ENCODE data around the gene USP48.

The USP48 gene

GRCh38 chr1:21651214-21652042 is 131.5 kb downstream of the USP48 start:
- DNase-seq = peak; percentile 52 to 61

DNA sequence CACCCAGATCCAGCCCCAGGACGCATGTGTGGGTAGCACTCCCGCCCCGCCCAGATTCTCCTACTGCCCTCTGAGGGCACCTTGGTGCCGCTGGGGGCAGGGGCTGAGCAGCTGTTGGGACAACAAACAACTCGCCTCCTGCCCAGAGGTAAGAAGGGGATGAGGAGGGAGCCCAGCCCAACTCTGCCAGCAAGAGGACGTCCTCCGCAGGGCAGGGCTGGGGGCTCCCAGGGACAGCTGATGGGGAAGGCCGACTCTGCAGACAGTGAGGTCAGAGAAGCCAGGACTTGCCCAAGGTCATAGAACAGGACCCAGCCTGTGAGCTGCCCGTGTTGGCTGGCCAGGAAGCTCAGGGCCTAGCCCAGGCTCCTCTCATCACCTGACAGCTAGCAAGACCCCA is 132.5 kb downstream of the USP48 start:
- DNase-seq = no peak

DNA sequence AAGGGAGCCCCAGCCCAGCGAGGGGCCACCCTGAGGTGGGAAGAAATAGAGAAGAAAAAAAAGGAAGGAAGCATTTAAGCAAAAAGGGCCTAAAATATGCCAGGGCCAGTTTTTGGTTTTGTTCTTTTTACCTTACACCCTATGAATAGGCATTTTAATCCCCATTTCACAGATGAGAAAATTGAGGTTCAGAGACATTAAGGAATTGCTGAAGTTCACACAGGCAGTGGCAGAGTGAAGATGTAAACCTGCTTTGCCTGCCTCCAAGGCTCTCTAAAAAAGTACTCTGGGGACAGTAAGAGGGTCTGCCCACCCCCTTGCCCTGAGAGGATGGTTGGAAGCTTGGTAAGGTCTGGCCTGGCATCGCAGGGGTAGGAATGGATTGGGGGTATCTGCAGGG is 133.6 kb downstream of the USP48 start:
- DNase-seq = no peak

DNA sequence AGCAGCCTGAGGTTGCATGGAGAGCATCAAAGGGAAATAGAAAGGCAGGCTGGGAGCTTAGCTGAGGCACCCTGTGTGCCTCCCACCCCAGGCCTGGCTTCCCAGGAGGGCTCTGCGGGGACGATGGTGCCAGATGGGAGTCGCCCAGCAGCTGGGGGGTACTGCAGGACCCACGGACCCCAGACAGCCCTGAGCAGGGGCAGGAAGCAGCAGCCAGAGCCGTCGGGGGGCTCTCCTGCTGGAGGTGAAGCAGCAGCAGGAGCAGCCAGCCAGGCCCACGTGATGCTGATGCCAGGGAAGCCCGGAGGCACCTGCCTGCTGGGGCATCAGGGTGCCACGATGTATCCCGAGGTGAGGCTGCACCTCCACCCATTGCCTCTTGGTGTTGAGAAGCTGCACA is 134.2 kb downstream of the USP48 start:
- no peak for DNase-seq

GRCh38 chr1:21648352-21648730 is 134.6 kb downstream of the USP48 start:
- DNase-seq = no peak

- DNase-seq = no peak
Measured at GRCh38 chr1:21647431-21648351, 135.3 kb downstream of the USP48 start.

GRCh38 chr1:21645550-21645949 is 137.4 kb downstream of the USP48 start:
- peak in 1 of 2 experiments; percentile 32 for DNase-seq

DNA sequence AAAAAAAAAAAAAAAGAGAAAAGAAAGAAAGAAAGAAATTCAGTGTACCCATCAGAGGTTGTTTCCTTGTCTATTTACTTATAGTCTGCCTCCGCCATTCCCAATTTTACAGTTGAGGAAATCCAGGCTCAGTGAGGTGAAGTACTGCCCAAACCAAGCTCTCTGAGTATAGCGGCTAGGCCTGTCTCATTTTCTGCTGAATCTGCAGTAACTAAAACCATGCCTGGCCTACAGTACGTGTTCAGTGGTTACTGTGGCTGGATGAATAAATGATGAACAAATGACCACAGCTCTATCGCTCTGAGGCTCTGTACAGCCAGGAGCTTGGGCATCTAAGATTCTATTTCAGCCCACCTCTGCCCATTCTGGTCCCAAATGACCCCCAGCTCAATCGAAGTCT is 138.0 kb downstream of the USP48 start:
- no peak for DNase-seq

DNA sequence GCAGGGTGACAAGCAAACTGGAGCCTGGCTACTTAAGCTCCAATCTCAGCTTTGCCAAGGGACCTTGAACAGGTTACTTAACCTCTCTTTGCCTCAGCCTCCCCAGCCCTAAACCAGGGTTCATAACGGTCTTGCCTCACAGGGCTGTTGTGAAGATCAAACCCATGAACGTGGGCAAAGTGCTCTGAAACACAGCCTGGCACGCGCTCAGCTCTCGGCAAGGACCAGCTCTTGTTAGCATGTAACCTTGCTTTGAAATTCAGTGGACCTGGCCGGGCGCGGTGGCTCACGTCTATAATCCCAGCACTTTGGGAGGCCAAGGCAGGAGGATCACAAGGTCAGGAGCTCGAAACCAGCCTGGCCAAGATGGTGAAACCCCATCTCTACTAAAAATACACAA is 138.6 kb downstream of the USP48 start:
- no peak for DNase-seq

DNA sequence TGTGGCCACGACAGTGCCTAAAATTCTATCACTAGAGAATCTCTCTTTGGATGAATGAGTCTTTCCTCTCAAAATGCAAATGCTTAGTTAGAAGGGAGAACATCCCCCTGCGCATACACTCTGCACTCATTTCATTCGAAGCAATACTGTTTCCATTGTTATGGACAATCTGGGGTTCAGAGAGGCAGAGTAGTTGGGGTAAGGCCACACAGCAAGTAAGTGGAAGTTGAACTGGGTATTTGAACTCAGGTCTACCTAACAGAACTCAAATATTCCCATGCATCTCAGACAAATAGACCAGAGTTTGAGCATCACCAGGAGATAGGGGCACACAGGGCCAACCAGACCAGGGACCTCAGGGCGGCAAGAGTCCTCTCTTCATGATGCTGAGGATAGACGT is 139.3 kb downstream of the USP48 start:
- DNase-seq = no peak

DNA sequence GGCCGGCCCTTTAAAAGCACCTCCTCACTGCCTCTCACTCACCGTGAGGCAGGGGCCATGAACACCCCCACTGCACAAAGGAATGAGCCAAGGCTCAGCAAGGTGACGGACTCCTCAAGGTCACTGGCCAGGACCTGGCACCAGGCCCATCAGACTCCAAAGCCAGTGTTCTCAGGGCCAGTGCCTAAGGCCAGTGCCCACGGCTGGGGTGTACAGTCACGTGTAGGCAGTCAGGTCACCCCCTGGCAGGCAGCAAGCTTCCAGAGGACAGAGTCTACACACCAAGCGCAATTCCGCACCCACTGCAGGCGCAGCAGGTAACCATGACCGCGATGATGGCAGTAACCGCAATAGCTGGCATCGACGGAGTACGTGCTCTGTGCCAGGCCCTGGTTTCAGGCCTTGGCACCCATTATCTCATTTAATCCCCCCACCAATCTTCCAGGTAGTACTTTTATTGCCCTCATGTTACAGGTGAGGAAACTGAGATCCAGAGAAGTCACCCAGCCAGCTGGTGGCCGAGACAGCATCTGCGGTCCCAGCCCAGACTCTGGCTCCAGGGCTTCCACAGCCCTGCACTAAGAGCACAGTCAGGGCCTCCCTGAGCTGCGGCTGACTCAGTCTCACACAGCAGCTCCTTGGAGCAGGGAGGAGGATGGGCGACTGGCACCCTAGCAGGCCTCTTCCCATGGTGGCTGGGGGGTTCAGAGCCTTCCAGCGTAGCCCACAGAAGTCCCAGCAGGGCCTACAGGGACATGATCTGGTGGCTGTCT is 140.8 kb downstream of the USP48 start:
- DNase-seq = no peak

DNA sequence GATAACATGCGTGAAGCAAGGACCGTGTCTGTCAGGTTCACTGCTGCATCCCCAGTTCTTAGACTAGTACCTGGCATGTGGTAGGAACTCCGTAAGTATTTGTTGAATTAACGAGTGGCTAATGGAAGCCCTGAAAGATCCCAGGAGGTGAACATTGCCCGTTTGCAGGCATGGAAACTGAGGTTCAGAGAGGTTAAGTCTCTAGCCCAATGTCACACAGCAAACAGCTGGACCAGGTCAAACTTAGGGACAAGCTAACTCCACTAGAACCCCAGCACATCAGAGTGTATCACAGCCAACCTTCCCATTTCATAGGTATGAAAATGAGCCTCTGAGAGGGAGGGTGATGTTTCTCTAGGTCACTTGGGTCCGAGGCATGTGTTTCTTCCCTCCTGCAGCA is 141.4 kb downstream of the USP48 start:
- no peak for DNase-seq

DNA sequence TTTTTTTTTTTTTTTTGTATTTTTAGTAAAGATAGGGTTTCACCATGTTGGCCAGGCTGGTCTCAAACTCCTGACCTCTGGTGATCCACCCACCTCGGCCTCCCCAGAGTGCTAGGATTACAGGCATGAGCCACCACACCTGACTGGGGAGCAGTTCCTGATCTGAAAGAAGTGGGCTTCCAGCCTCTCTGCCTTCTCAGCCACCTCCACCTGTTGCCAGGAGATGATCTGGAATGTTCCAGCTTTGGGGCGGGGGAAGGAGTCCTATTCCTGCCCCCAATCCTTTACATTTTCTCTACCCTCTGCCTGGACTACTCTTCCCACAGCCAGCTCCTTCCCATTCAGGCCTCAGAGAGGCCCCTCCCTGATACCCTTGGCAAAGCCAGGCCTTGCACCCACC is 141.9 kb downstream of the USP48 start:
- no peak for DNase-seq

DNA sequence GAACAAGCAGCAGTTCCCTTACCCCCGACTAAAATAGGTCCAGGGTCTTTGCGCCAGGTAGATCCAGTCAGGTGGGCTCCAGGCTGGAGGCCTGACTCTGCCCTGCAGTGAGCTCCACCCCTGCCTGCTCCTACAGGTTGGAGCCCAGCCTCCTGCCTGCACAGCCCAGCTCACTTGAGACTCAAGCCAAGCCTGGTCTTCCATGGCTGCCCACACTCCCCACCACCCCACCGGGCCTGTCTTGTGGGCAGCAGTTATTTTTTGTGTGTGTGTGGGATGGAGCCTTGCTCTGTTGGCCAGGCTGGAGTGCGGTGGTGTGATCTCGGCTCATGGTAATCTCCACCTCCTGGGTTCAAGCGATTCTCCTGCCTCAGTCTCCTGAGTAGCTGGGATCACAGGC is 142.3 kb downstream of the USP48 start:
- DNase-seq = no peak

- no peak for DNase-seq
Measured at GRCh38 chr1:21639594-21640041, 143.3 kb downstream of the USP48 start.

GRCh38 chr1:21638531-21639341 is 144.2 kb downstream of the USP48 start:
- DNase-seq = no peak

DNA sequence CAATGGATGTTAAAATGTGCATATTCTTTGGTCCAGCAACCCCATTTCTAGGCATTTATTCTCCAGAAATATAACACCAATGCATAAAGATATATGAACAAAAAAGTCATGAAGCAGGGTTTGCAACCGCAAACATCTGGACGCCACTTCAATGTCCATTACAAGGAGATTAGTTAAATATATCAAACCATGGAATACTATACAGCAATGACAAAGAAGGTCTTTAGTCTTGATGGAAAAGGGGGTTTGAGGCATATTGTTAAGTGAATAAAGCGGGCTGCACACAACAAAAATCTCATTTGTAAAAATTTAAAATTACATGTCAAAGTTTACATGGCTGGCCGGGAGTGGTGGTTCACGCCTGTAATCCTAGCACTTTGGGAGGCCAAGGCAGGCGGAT is 145.4 kb downstream of the USP48 start:
- DNase-seq = no peak

DNA sequence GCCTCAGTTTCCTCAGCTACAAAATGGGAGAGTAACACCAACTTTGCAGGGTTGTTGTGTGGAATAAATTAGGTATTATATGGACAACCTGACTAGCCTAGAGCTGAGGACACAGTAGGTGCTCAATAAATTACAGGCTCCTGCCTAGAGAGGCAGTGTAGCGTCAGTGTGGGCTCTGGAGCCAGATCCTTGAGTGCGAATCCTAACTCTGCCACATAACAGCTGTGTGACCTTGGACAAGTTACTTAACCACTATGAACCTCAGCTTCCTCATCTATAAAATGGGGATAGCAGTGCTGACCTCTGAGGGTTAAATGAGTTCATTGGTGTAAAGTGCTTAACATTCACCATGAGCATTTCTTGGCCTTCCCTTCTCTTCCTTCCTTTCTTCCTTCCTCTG is 146.9 kb downstream of the USP48 start:
- no peak for DNase-seq

DNA sequence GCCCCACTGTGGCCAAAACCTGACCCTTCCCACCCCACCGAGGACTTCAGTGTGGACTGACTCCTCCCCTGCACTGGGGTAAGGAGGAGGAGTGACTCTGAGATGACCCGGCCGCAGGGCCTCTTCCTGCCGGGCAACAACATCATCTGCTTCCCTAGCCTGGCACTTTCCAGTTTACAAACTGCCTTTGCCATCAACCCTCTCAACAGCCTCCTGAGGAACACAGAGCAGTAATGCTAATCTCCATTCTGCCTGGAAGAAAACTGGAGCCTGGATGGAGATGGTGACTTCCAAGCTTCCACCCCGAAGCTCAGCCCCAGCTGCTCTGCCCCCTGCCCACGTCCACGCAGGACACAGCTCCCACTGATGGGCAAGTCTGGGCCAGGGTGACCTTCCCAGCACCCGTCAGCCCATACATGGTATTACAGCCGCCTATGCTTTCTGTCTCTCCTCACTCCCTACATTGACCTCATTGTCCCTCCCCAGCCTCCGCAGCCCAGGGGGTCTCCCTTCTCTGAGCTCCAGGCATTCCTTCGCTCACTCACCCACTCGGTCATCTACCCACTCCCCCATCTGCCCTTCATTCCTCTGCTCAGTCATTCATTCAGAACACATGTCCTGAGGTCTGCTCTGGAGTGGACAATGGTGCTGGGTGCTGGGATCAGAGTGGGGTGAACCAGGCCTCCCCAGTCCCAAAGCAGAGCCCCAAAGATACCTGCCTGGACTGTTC is 148.0 kb downstream of the USP48 start:
- no peak for DNase-seq

- DNase-seq = no peak
Measured at GRCh38 chr1:21633992-21634805, 148.8 kb downstream of the USP48 start.

All from NCI-H2081 (cell line).